ENCODE results near the gene WNK3. TPM values are rescaled to one million over a fixed set of nuclear protein-coding genes. Genes with fewer than 3 reads are reported as not detected.
"Not testable (repeated sequence)": the region's sequence is repeated elsewhere in the genome, so short reads cannot be mapped to it uniquely, and the experiment has no call there.

WNK3 gene
- polyA plus RNA-seq, 2 of the 4 experiments (the other 2 are of a cell fraction): 0.08 TPM; not detected in 1

- CTCF ChIA-PET: no interaction called here
- peak; percentile 81 for FAIRE-seq
Measured at GRCh38 chrX:54352677-54353076, 5.2 kb downstream of the WNK3 start.

GRCh38 chrX:54337383-54337782, 20.5 kb downstream of the WNK3 start:
- POLR2A ChIA-PET; CTCF ChIA-PET; H3K27ac ChIP-seq; H3K4me1 ChIP-seq; ATAC-seq; H3K4me2 ChIP-seq; DNase-seq (ENCODE audit: low read depth in 1 of 2, low spot score in 1 of 2); FAIRE-seq; H3K9me3 ChIP-seq; H3K4me3 ChIP-seq: not testable (repeated sequence)
- 0 out of 2 replicates have a peak, but pooled peaks have one; percentile 8 for TF ChIP-seq ZC3H11A (IDR thresholded peaks at IDR 0.05)
- WGBS (ENCODE audit: missing lambda C conversion rate): 52% methylated on average over 9 of the region's 10 CpGs

More at GRCh38 chrX:54352677-54353076, 5.2 kb downstream of the WNK3 start:
- POLR2A ChIA-PET: no interaction called here
- ATAC-seq: no peak
- no peak for DNase-seq (ENCODE audit: low read depth in 1 of 2, low spot score in 1 of 2)
- Histone ChIP-seq H3K9me3 (no peaks in the 10 kb centered on the region; the same call in 2 of the 3 replicates), H3K27ac (no peak overlapping the region), H3K4me1 (no peaks in the 10 kb centered on the region), H3K4me3 (no peak overlapping the region), H3K4me2 (no peak overlapping the region)
- 33% methylated on average over 2 of the region's 2 CpGs for WGBS (ENCODE audit: missing lambda C conversion rate)
- TF ChIP-seq PBX3 (IDR thresholded peaks at IDR 0.05) (no peak), E2F6 (IDR thresholded peaks at IDR 0.05; ENCODE audit: borderline replicate concordance, low read depth) (no peak), NR3C1 (IDR thresholded peaks at IDR 0.05) (no peak), SREBF2 (IDR thresholded peaks at IDR 0.05) (no peak), NPAS2 (CRISPR knock-in tag; IDR thresholded peaks at IDR 0.05; ENCODE audit: borderline replicate concordance) (no peak)

- ChIA-PET CTCF (no interaction called here), POLR2A (no interaction called here)
- WGBS (ENCODE audit: missing lambda C conversion rate): 46% methylated on average over 8 of the region's 8 CpGs
- FAIRE-seq (no peak), DNase-seq (ENCODE audit: low read depth in 1 of 2, low spot score in 1 of 2) (no peak), ATAC-seq (no peak)
- Histone ChIP-seq H3K9me3 (no peaks in the 10 kb centered on the region), H3K4me2 (no peak overlapping the region), H3K4me1 (no peaks in the 10 kb centered on the region), H3K4me3 (no peak overlapping the region), H3K27ac (no peak overlapping the region)
- no peak for TF ChIP-seq PHF8 (IDR thresholded peaks at IDR 0.05; ENCODE audit: borderline replicate concordance, low read depth)
- TF ChIP-seq FOSB (CRISPR knock-in tag; IDR thresholded peaks at IDR 0.05): no peak
- no peak for TF ChIP-seq MAZ (IDR thresholded peaks at IDR 0.05; ENCODE audit: borderline replicate concordance, low read depth, low read length)
- TF ChIP-seq HES2 (IDR thresholded peaks at IDR 0.05): no peak
- no peak for TF ChIP-seq NPAS2 (CRISPR knock-in tag; IDR thresholded peaks at IDR 0.05; ENCODE audit: borderline replicate concordance)
- no peak for TF ChIP-seq KDM1A (IDR thresholded peaks at IDR 0.05; ENCODE audit: low read depth)
- no peak for TF ChIP-seq NR3C1 (IDR thresholded peaks at IDR 0.05)
- no peak for TF ChIP-seq SMC3 (IDR thresholded peaks at IDR 0.05)
- no peak for TF ChIP-seq CEBPB (IDR thresholded peaks at IDR 0.05)
- TF ChIP-seq REST (IDR thresholded peaks at IDR 0.05): no peak
- TF ChIP-seq ESRRA (IDR thresholded peaks at IDR 0.05; ENCODE audit: borderline replicate concordance, low read length): no peak
- TF ChIP-seq RNF2 (IDR thresholded peaks at IDR 0.05; ENCODE audit: borderline replicate concordance, low read depth): no peak
- no peak for TF ChIP-seq TP53 (CRISPR knock-in tag; IDR thresholded peaks at IDR 0.05)
Measured at GRCh38 chrX:54325077-54325476, 32.8 kb downstream of the WNK3 start.

Data from A549 (cell line).